Central memory CD8-positive, alpha-beta T cell (primary cell): ENCODE data around the gene TBX2.

Experiments used
- ATAC-seq: fragments of 150-1000 bp; cut with Tn5 transposase; replicated peaks from 2 replicates; pipeline ENCODE4 v1.10.0; 2022; ENCODE audit warnings: mild to moderate bottlenecking, moderate FRiP score, moderate number of reproducible peaks; ENCODE audit not compliant: poor library complexity, severe bottlenecking; ENCODE audit errors: extremely low read depth
- DNase-seq, 2 donors: peaks; one replicate each; pipeline ENCODE4 v3.0.0; 2021; ENCODE audit warnings: low spot score in 2 of 2
- H3K27ac Mint-ChIP-seq: one replicate; pipeline ENCODE4 v1.8.0; 2022; ENCODE audit warnings: low read depth, mild to moderate bottlenecking, moderate library complexity, mixed read lengths
- H3K27me3 Mint-ChIP-seq: one replicate; pipeline ENCODE4 v1.8.0; 2022; ENCODE audit warnings: mixed read lengths
- H3K36me3 Mint-ChIP-seq: one replicate; pipeline ENCODE4 v1.8.0; 2022; ENCODE audit warnings: mild to moderate bottlenecking, moderate library complexity, mixed read lengths; ENCODE audit not compliant: insufficient read depth
- H3K4me1 Mint-ChIP-seq: one replicate; pipeline ENCODE4 v1.8.0; 2022; ENCODE audit warnings: mixed read lengths
- H3K4me3 Mint-ChIP-seq: one replicate; pipeline ENCODE4 v1.8.0; 2022; ENCODE audit warnings: mild to moderate bottlenecking, moderate library complexity, mixed read lengths
- H3K9me3 Mint-ChIP-seq: one replicate; pipeline ENCODE4 v1.8.0; 2022; ENCODE audit warnings: mixed read lengths

The TBX2 gene

GRCh38 chr17:61362852-61363600, 36.6 kb upstream of the TBX2 start:
- H3K27ac Mint-ChIP-seq: no peak overlapping the region
- H3K36me3 Mint-ChIP-seq: no peaks in the 10 kb centered on the region
- no peaks in the 10 kb centered on the region for H3K9me3 Mint-ChIP-seq
- no peaks in the 10 kb centered on the region for H3K27me3 Mint-ChIP-seq
- ATAC-seq: no peak
- DNase-seq: no peak
- no peaks in the 10 kb centered on the region for H3K4me1 Mint-ChIP-seq
- H3K4me3 Mint-ChIP-seq: no peak overlapping the region

- ATAC-seq: no peak
- Mint-ChIP-seq H3K27ac (no peak overlapping the region), H3K9me3 (no peaks in the 10 kb centered on the region), H3K4me1 (no peaks in the 10 kb centered on the region), H3K4me3 (no peak overlapping the region), H3K27me3 (no peaks in the 10 kb centered on the region), H3K36me3 (no peaks in the 10 kb centered on the region)
- no peak for DNase-seq
Measured at GRCh38 chr17:61363601-61364462, 35.8 kb upstream of the TBX2 start.

DNA sequence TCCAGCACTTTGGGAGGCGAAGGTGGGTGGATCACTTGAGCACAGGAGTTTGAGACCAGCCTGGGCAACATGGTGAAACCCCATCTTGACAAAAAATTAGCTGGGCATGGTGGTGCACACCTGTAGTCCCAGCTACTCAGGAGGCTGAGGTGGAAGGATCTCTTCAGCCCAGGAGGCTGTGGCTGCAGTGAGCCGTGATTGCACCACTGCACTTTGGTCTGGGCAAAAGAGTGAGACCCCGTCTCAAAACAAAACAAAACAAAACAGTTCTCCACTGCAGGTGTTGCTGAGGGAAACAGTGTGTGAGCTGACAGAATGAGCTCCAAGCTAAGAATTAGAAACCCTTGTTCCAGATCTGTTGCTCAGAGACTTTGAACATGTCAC, 35.2 kb upstream of the TBX2 start:
- H3K27me3 Mint-ChIP-seq: no peaks in the 10 kb centered on the region
- no peak overlapping the region for H3K27ac Mint-ChIP-seq
- no peak for DNase-seq
- H3K4me1 Mint-ChIP-seq: no peaks in the 10 kb centered on the region
- H3K4me3 Mint-ChIP-seq: no peak overlapping the region
- ATAC-seq: no peak
- no peaks in the 10 kb centered on the region for H3K9me3 Mint-ChIP-seq
- H3K36me3 Mint-ChIP-seq: no peaks in the 10 kb centered on the region

GRCh38 chr17:61366076-61366714, 33.4 kb upstream of the TBX2 start:
- Mint-ChIP-seq H3K27me3 (no peaks in the 10 kb centered on the region), H3K4me1 (no peaks in the 10 kb centered on the region), H3K36me3 (no peaks in the 10 kb centered on the region), H3K4me3 (no peak overlapping the region), H3K27ac (no peak overlapping the region), H3K9me3 (no peaks in the 10 kb centered on the region)
- DNase-seq (no peak), ATAC-seq (no peak)

GRCh38 chr17:61366715-61367413, 32.8 kb upstream of the TBX2 start:
- no peaks in the 10 kb centered on the region for H3K36me3 Mint-ChIP-seq
- H3K27ac Mint-ChIP-seq: no peak overlapping the region
- DNase-seq: no peak
- no peak for ATAC-seq
- no peaks in the 10 kb centered on the region for H3K27me3 Mint-ChIP-seq
- no peaks in the 10 kb centered on the region for H3K9me3 Mint-ChIP-seq
- H3K4me3 Mint-ChIP-seq: no peak overlapping the region
- no peaks in the 10 kb centered on the region for H3K4me1 Mint-ChIP-seq

DNA sequence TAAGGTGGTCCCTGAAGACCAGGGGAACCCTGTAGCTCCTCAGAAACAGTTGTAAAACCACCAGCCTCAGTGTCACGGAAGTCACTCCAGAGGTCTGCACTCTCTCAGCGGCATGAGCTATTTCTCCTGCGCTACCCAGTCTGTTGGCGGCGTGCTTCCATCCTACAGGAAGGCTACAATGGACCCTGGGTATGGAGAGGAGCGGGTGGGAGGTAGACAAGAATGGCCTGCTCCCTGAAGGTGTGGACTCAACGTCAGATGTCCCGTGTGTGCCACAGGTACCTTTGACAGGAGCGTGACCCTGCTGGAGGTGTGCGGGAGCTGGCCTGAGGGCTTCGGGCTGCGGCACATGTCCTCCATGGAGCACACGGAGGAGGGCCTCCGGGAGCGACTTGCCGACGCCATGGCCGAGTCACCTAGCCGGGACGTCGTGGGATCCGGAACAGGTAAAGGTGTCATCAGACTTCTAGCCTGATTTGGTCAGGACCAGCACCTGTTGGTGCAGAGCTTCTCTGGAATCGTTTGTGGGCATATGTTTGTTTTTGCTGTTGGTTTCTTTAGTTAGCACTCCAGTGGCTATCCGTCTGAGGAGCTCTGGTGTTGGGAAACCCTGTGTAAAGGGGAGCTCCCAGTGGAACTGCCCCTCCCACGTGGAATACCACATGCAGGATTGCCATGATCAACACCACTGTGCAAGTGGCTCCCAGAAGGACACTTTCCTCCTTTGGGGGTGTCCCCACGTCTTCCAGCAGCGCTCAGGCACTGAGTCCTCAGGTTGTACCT, 31.4 kb upstream of the TBX2 start:
- ATAC-seq: no peak
- Mint-ChIP-seq H3K27ac (no peak overlapping the region), H3K4me3 (no peak overlapping the region), H3K9me3 (no peaks in the 10 kb centered on the region), H3K4me1 (no peaks in the 10 kb centered on the region), H3K36me3 (no peaks in the 10 kb centered on the region), H3K27me3 (no peaks in the 10 kb centered on the region)
- no peak for DNase-seq

DNA sequence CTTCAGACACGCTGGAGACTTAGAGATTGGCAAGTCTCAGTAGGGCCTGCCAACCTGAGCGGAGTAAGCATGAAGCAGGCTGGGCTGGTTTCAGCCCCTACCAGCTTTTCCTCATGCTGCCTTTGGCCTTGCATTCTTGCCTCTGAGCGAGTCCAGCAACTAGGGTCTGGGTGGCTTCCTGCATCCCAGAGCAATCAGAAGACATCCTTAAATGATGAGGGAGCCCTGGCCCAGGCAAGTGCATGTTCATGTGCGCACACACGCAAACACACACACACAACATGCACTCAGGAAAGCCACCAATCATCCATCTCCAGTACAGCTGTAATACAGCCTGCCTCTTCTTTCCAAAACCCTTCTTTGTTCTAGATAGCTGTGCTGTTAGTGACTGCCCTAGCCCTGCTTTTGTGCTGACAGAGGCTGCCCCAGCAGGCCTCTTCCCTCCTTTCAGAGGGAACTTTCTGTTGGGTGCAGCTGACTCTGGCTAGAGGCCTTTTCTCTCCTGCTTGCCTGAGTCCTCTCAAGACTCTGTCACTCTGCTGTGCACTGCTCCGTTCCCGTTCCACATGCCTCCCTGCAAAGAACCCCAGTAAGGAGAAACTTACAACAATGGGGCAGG, 30.7 kb upstream of the TBX2 start:
- no peak for DNase-seq
- peaks cover 1% of the 10 kb centered on the region for H3K36me3 Mint-ChIP-seq
- H3K27ac Mint-ChIP-seq: no peak overlapping the region
- H3K4me3 Mint-ChIP-seq: no peak overlapping the region
- ATAC-seq: no peak
- H3K27me3 Mint-ChIP-seq: no peaks in the 10 kb centered on the region
- H3K4me1 Mint-ChIP-seq: no peaks in the 10 kb centered on the region
- H3K9me3 Mint-ChIP-seq: no peaks in the 10 kb centered on the region

DNA sequence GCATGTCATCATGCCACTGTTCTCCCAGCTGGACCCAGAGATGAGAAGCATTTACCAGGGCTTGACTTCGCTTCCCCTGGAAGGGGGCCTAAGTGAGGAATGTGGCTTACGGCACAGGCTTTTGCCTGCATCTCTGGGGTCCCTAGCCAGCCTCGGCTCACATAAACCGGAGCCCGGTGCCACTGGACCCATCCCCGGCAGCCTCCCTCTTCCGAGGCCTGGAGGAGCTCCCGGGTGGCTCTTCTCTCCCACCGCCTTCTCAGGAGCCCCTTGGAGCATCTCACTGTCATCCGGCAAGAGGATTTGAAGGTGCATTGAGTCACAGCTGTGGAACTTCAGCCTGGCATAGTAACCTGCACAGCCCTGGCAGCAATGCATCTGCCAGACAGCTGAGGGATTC, 29.9 kb upstream of the TBX2 start:
- Mint-ChIP-seq H3K4me1 (no peaks in the 10 kb centered on the region), H3K27ac (no peak overlapping the region)
- no peak for ATAC-seq

DNA sequence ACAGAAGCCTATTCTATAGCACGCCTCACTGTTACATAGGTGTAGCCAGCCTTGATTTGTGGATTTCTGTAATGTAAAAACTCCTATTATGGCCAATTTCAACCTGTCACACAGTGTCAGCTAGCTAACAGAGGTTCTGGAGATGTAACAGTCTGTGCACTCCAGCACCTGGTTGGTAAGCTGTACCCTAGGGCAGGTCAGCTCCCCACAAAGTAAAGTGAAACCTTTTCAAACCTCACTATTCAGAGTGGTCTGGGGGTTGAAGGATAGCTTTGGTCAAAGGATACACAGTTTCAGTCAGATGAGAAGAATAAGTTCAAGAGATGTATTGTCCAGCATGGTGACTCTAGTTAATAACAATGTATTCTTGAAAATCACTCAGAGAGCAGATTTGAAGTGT, 28.5 kb upstream of the TBX2 start:
- Mint-ChIP-seq H3K4me1 (no peaks in the 10 kb centered on the region), H3K36me3 (peaks cover 1% of the 10 kb centered on the region), H3K27me3 (no peaks in the 10 kb centered on the region), H3K9me3 (no peaks in the 10 kb centered on the region), H3K4me3 (no peak overlapping the region), H3K27ac (no peak overlapping the region)
- DNase-seq (no peak), ATAC-seq (no peak)

More for the DNA sequence above, 29.9 kb upstream of the TBX2 start:
- H3K9me3 Mint-ChIP-seq: no peaks in the 10 kb centered on the region
- peaks cover 1% of the 10 kb centered on the region for H3K36me3 Mint-ChIP-seq
- no peak for DNase-seq
- no peak overlapping the region for H3K4me3 Mint-ChIP-seq
- H3K27me3 Mint-ChIP-seq: no peaks in the 10 kb centered on the region

GRCh38 chr17:61371606-61372005, 28.0 kb upstream of the TBX2 start:
- H3K27me3 Mint-ChIP-seq: no peaks in the 10 kb centered on the region
- H3K9me3 Mint-ChIP-seq: no peaks in the 10 kb centered on the region
- H3K27ac Mint-ChIP-seq: no peak overlapping the region
- H3K36me3 Mint-ChIP-seq: peaks cover 1% of the 10 kb centered on the region
- H3K4me1 Mint-ChIP-seq: no peaks in the 10 kb centered on the region
- ATAC-seq: no peak
- DNase-seq: no peak
- H3K4me3 Mint-ChIP-seq: no peak overlapping the region

- ATAC-seq: no peak
- H3K4me1 Mint-ChIP-seq: no peaks in the 10 kb centered on the region
- H3K36me3 Mint-ChIP-seq: peaks cover 1% of the 10 kb centered on the region
- H3K9me3 Mint-ChIP-seq: no peaks in the 10 kb centered on the region
- no peaks in the 10 kb centered on the region for H3K27me3 Mint-ChIP-seq
- no peak overlapping the region for H3K4me3 Mint-ChIP-seq
- no peak for DNase-seq
- no peak overlapping the region for H3K27ac Mint-ChIP-seq
Measured at GRCh38 chr17:61372436-61372835, 27.2 kb upstream of the TBX2 start.
